Stimulated activated CD4-positive, alpha-beta T cell treated with anti-CD3 and anti-CD28 coated beads, TNF-alpha, amount 100 ng/mL, for 1 hour (primary cell): ENCODE measurements around the gene R3HDM2.
"Not testable (repeated sequence)": the region's sequence is repeated elsewhere in the genome, so short reads cannot be mapped to it uniquely, and the experiment has no call there.

Source experiments
- DNase-seq, 3 donors: peaks; one replicate each; pipeline ENCODE4 v3.0.0-alpha.2; 2020; ENCODE audit warnings: low read depth in 3 of 3, low spot score in 1 of 3

Gene R3HDM2

GRCh38 chr12:57384478-57384877, 46.4 kb downstream of the R3HDM2 start:
- DNase-seq, result no peak

- no peak for DNase-seq
These were observed 49.1 kb downstream of the R3HDM2 start for GRCh38 chr12:57381693-57382220.

- DNase-seq, result no peak
These were observed 50.5 kb downstream of the R3HDM2 start for GRCh38 chr12:57380300-57380699.

GRCh38 chr12:57377103-57377840, 53.6 kb downstream of the R3HDM2 start:
- DNase-seq, result no peak

GRCh38 chr12:57372233-57372632, 58.6 kb downstream of the R3HDM2 start:
- DNase-seq, result no peak

GRCh38 chr12:57370696-57371095, 60.1 kb downstream of the R3HDM2 start:
- DNase-seq, result no peak

GRCh38 chr12:57370072-57370471, 60.8 kb downstream of the R3HDM2 start:
- DNase-seq, result no peak

GRCh38 chr12:57369202-57369601, 61.6 kb downstream of the R3HDM2 start:
- DNase-seq, result no peak

- no peak for DNase-seq
These were observed 62.3 kb downstream of the R3HDM2 start for GRCh38 chr12:57368349-57369095.

GRCh38 chr12:57367121-57367520, 63.7 kb downstream of the R3HDM2 start:
- no peak for DNase-seq

- no peak for DNase-seq
These were observed 64.5 kb downstream of the R3HDM2 start for GRCh38 chr12:57366315-57366714.

GRCh38 chr12:57364156-57364555, 66.7 kb downstream of the R3HDM2 start:
- not testable (repeated sequence) for DNase-seq

GRCh38 chr12:57360468-57360867, 70.4 kb downstream of the R3HDM2 start:
- no peak for DNase-seq

GRCh38 chr12:57358646-57359045, 72.2 kb downstream of the R3HDM2 start:
- no peak for DNase-seq

GRCh38 chr12:57355734-57356133, 75.1 kb downstream of the R3HDM2 start:
- DNase-seq, result no peak

GRCh38 chr12:57352166-57352565, 78.7 kb downstream of the R3HDM2 start:
- DNase-seq, result no peak

GRCh38 chr12:57347284-57347683, 83.6 kb downstream of the R3HDM2 start:
- no peak for DNase-seq

GRCh38 chr12:57343703-57344378, 87.0 kb downstream of the R3HDM2 start:
- no peak for DNase-seq

- no peak for DNase-seq
These were observed 88.6 kb downstream of the R3HDM2 start for GRCh38 chr12:57342207-57342691.

GRCh38 chr12:57341275-57341990, 89.4 kb downstream of the R3HDM2 start:
- no peak for DNase-seq

GRCh38 chr12:57340104-57340503, 90.7 kb downstream of the R3HDM2 start:
- DNase-seq, result no peak
